Measurements from ENCODE around the gene TSSK2. TPM values are rescaled to one million over a fixed set of nuclear protein-coding genes. Genes with fewer than 3 reads are reported as not detected.

Gene TSSK2
- total and polyA plus RNA-seq, 2 of the 8 experiments (the other 6 are each of a cell fraction or from before 2014, with no cell fraction given) = not detected

DNA sequence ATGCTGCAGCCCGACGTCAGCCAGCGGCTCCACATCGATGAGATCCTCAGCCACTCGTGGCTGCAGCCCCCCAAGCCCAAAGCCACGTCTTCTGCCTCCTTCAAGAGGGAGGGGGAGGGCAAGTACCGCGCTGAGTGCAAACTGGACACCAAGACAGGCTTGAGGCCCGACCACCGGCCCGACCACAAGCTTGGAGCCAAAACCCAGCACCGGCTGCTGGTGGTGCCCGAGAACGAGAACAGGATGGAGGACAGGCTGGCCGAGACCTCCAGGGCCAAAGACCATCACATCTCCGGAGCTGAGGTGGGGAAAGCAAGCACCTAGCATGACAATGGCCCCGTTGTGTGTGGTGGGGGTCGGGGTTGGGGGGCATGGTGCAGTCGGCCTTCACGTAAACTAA, 1.0 kb downstream of the TSSK2 start (continued):
- no peak for TF ChIP-seq SIX5 (IDR thresholded peaks at IDR 0.05; ENCODE audit: low read depth, low read length)

All from H1 (cell line).